Measurements from ENCODE around the gene RUNDC1.
"Not testable (repeated sequence)": the region's sequence is repeated elsewhere in the genome, so short reads cannot be mapped to it uniquely, and the experiment has no call there.

Gene RUNDC1

DNA sequence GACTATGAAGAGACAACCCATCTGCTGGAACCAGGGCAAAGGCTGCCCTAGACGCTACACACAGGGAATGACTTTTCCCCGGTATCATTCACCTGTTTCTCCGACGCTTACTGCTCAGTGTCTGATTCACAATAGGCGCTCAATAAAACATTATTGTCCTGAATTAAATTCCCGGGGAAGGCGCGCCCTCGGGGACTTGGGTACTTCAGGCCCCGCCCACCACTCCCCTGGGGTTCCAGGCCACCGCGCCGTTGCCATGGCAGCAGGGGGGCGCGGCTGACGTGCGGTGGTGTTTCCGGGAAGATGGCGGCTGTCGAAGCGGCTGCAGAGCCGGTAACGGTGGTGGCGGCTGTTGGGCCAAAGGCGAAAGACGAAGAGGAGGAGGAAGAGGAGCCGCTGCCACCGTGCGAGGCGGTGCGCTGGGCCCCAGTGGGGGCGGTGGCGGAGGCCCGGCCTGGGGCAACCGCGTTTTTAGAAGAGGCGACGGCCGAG lies at the start of gene RUNDC1:
TSS of gene RUNDC1 (plus strand) at position 292 of the 492 bp plus-strand sequence. CDS start at position 304, 12 bp downstream.
- DNase-seq (ENCODE audit: low spot score), result peak; percentile 84

DNA sequence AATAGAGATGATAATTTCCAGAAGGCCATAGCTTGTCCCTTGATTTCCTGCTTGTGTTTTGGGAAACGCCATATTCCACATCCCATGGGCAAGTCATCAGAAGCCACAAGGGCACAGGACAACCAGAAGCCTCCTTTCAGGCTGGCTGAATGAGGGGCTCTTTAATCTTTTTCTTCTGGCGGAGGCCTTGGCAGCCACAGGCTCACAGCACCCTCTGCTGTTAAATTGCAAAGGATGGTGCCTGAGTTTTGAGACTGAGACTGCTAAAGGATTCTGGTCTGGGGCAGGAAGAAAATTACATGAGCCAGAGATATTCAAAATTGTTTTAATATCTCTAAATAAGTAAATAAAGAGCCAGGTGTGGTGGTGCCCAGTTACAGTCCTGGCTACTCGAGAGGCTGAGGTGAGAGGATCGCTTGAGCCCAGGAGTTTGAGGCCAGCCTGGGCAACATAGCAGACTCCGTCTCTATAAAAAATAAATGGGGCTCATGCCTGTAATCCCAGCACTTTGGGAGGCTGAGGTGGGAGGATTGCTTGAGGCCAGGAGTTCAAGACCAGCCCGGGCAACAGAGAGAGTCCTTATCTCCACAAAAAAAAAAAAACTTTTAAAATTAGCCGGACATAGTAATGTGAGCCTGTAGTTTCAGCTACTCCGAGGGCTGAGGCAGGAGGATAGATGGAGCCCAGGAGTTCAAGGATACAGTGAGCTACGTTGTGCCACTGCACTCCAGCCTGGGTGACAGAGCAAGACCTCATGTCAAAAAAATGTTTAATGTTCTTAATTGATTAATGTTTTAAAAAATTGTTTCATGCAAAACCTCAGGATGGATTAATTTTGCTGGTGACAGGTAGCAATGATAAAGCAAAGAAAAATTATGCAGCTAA lies 42.4 kb upstream of the RUNDC1 start:
- peak; percentile 35 for DNase-seq (ENCODE audit: low spot score)

DNA sequence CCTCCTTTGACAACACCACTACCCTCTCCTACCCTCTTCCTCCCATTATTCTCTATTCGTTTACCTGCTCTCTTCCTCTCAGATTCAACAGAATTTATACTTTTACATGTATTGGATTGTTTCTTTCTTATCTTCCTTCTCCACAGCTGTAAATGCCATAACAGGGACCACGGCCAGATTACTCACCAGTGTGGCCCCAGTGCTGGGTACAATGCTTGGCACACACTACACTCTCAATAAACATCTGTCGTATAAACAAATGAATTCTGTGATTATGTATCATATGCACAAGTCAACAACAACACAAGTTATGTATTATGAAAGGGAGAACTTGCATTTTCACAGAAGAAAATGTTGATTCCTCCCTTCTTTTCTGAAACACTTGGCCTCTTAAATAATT lies 36.2 kb upstream of the RUNDC1 start:
- no peak for DNase-seq (ENCODE audit: low spot score)

DNA sequence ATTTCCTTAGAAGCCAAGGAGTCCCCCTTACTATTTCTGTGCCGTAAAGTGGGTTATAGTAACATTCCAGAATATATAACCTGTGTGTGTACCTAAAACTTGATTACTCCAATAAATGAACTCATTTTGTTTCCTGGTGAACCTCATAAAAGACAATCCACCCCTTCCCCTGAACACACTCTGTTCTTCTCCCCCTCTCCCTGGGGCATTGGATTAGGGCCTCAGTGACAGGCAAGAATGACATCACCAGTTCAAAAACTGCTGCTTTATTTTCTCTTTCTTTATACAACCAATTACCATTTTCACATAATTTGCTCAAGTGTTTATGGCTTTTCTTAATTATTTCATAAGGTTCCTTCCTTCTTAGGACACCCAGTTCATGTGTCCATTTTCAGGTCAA lies 33.6 kb upstream of the RUNDC1 start:
- DNase-seq (ENCODE audit: low spot score), result no peak

GRCh38 chr17:42950044-42950783 lies 30.2 kb upstream of the RUNDC1 start:
- DNase-seq (ENCODE audit: low spot score), result no peak

GRCh38 chr17:42953669-42954068 lies 26.7 kb upstream of the RUNDC1 start:
- no peak for DNase-seq (ENCODE audit: low spot score)

GRCh38 chr17:42964161-42964932 lies 16.0 kb upstream of the RUNDC1 start, which contains the start of gene AARSD1:
Gene AARSD1 (minus strand): TSS chr17:42964454. CDS start chr17:42964440, 14 bp downstream.
- DNase-seq (ENCODE audit: low spot score), result peak; percentile 87

- no peak for DNase-seq (ENCODE audit: low spot score)
Observed at GRCh38 chr17:42967925-42968324, 12.4 kb upstream of the RUNDC1 start.

DNA sequence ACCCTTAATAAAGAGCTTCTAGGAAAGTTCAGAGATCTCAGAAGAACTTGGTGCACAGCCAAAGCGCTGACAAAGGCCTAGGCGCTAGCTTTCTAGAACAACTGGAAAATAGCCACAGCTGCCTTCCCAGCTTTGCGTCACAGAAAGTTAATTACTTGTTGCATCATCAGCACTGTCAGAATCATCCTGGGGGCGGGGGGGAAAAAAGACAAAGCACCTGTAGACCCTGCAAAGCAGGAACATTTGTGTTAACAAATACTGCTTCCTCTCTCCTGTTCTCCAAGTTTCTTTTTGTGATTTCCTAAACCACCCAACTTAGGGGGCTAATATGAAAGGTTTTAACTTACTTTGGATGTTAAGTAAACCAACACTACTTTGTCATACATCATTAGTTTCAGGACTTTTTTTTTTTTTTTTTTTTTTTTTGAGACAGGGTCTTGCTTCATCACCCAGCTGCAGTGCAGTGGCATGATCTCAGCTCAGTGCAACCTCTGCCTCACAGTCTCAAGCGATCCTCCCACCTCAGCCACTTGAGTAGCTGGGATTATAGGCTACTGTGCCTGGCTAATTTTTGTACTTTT lies 11.3 kb upstream of the RUNDC1 start:
- no peak for DNase-seq (ENCODE audit: low spot score)

DNA sequence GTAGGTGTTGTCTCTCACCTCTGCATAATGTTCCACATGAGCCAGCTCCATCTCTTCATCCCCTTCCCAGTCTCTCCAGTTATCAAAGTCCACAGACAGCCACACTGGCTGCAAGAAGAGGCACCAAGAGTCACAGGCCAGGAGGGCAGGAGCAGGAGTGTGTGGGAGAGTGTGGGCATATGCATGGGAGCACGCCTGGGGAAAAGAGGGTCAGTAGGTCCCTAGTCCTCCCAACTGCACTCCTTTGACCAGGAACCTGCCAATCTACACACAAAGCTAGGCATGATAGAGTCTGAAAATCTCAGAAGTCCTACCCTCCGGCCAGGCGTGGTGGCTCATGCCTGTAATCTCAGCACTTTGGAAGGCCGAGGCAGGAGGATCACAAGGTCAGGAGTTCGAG lies 8.8 kb upstream of the RUNDC1 start:
- no peak for DNase-seq (ENCODE audit: low spot score)

DNA sequence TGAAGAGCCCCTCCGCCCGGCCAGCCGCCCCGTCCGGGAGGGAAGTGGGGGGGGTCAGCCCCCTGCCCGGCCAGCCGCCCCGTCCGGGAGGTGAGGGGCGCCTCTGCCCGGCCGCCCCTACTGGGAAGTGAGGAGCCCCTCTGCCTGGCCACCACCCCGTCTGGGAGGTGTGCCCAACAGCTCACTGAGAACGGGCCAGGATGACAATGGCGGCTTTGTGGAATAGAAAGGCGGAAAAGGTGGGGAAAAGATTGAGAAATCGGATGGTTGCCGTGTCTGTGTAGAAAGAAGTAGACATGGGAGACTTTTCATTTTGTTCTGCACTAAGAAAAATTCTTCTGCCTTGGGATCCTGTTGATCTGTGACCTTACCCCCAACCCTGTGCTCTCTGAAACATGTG lies 7.0 kb upstream of the RUNDC1 start:
- not testable (repeated sequence) for DNase-seq (ENCODE audit: low spot score)

DNA sequence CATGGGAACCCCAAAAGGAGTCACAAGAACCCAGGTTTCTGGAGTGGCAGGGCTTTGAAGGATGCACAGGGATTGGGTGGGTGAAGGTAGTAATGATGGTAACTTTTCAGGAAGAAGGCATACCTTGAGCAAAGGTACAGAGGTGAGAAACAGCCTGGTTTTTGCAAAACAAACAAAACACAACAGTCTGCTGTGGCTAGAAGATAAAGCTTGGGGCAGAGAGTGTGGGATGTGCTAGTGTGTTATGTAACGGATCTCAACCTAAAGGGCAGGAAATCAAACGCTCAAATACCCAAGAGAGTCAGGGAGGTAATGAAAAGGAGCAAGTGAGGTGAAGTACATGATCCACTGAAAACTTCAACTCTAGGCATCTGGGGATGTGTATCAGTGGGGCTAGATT lies 5.1 kb upstream of the RUNDC1 start:
- no peak for DNase-seq (ENCODE audit: low spot score)

DNA sequence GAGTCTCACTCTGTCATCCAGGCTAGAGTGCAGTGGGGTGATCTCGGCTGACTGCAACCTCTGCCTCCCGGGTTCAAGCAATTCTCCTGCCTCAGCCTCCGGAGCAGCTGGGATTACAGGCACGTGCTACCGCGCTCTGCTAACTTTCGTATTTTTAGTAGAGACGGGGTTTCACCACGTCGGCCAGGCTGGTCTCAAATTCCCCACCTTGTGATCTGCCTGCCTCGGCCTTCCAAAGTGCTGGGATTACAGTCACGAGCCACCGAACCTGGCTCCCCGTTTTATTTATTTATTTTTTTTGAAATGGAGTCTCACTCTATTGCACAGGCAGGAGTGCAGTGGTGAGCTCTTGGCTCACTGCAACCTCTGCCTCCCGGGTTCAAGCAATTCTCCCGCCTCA lies 4.7 kb upstream of the RUNDC1 start:
- DNase-seq (ENCODE audit: low spot score), result not testable (repeated sequence)

DNA sequence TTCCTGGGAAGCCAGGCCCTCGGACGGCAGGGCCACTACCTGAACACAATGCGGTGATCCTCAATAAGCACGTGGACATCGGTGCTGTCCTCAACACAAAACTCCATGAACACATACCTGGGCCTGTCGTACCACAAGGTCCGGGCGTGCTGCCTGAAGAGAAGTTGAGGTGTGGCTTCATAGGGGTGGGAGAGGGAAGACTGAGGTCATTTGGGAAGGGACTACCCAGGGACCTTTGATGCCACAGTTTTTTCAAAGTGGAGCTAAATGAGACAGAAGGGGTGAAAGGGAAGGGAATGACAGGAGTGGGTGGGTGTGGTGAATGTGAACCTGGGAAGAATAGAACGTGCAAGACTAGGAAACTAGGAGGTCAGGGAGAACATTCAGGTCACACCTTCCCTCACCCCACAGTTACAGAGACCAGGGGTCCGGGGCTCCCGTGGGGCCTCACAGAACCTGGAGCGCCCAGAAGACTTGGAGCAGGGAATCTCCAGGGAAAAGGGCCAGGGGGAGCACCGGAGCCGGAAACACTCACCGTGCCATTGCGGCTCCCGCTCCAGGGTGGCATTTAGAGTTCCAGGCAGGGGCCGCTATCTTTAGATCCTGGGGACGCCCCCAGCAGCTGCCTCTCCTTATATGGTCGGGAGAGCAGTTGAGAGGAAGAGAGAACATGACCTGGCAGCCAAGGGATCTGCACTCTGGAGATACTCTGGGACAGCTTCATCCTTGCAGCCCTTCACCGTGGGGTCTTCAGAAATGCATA lies 673 bp upstream of the RUNDC1 start, which contains the start of gene PTGES3L:
TSS of gene PTGES3L (minus strand) at position 570 of the 763 bp plus-strand sequence. CDS start at position 543, 27 bp downstream.
- no peak for DNase-seq (ENCODE audit: low spot score)

GRCh38 chr17:42980766-42981397 lies 517 bp downstream of the RUNDC1 start:
- DNase-seq (ENCODE audit: low spot score), result no peak

DNA sequence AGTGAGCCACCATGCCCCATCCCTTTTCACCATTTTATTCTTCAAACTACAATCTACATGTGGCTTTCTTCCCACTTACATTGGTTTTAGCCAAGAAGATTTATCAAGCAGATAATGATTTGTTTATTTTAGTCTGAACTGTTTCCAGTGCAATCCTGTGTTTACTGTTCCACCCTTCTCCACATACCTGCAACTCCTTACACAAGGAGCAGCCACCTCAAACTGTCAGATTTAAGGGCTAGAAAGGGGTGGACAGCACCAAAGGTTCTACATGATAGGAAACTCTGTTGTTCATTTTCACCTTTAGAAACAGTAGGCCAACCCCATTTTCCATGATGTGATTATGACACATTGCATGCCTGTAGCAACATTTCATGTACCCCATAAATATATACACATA lies 1.9 kb downstream of the RUNDC1 start:
- no peak for DNase-seq (ENCODE audit: low spot score)

GRCh38 chr17:42985225-42985624 lies 4.9 kb downstream of the RUNDC1 start:
- DNase-seq (ENCODE audit: low spot score), result peak; percentile 39

GRCh38 chr17:42989141-42989540 lies 8.8 kb downstream of the RUNDC1 start:
- DNase-seq (ENCODE audit: low spot score), result no peak

DNA sequence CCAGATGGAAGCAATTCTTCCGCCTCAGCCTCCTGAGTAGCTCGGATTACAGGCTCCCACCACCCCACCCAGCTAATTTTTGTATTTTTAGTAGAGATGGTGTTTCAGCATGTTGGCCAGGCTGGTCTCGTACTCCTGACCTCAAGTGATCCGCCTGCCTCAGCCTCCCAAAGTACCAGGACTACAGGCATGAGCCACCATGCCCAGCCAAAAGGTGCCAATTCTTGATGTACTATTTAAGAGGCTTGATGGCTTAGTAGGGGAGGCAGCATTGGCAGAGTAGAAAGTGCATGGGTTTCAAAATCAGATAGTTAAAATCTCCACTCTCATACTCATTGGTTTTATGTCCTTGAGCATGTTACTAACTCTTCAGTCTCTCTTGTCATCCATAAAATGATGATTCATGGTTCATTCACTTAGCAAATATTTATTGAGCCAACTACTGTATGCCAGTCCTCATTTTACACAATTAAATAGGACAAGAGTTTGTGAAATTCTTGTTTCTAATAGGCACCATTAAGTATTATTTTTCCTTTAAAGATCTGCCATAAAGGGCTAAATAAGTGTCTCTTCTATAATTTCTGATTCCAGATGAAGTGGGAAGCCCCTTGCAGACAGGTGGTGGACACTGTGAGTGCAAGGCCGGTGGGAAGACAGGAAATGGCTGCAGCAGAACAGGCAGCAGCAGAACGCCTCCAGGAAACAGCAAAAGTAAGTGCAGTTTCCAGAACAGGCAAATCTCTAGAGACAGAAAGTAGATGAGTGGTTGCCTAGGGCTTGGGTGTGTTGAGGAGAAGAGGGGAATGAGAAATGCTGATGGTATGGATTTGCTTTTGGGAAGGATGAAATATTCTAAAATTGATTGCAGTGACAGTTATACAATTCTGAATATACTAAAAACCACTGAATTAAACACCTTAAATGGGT lies 9.6 kb downstream of the RUNDC1 start:
- DNase-seq (ENCODE audit: low spot score), result no peak
